Measurements from ENCODE around the gene ZNF584.
"Not testable (repeated sequence)": the region's sequence is repeated elsewhere in the genome, so short reads cannot be mapped to it uniquely, and the experiment has no call there.

The ZNF584 gene

DNA sequence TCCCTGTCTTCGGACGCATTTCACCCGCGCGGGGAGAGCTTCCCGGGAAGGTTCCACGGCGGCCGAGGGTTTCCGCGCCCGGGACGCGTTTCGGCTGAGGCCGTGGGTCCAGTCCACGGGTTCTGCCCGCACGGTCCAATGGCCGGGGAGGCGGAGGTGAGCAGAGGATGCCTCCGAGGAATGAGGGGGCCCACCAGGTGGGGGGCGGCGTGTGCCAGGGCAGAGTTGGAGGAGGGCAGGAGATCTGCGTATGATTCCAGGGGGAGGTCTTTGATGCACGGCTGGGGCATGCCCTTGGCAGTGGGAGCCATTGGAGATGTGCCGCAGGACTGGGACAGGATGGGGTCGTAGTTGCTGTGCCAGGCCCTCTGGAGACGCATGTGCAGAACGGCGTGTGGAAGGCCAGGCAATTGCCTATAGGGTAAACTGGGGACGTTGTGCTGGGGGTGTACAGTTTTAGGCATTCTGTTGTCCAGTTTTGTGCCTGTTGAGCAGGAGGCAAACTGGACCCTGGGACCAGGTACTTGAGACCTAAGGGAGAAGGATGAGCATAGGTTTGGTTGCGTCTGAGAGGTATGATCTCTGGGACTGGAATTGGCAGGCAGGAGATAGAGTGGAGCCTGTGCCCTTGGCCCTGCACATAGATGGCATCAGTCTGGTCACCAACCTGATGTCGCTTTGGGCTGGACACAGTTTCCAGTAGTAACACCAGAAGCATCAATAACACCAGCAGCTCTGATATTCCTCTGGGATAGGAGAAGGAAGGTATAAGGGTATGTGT, 751 bp downstream of the ZNF584 start:
- Mint-ChIP-seq H3K4me1 (ENCODE audit: low read depth) (peaks cover 31% of the 10 kb centered on the region), H3K9me3 (no peaks in the 10 kb centered on the region), H3K27ac (peak overlapping the region; percentile 91), H3K27me3 (no peaks in the 10 kb centered on the region), H3K36me3 (ENCODE audit: low read depth) (peaks cover 9% of the 10 kb centered on the region), H3K4me3 (peak overlapping the region; percentile 87)

DNA sequence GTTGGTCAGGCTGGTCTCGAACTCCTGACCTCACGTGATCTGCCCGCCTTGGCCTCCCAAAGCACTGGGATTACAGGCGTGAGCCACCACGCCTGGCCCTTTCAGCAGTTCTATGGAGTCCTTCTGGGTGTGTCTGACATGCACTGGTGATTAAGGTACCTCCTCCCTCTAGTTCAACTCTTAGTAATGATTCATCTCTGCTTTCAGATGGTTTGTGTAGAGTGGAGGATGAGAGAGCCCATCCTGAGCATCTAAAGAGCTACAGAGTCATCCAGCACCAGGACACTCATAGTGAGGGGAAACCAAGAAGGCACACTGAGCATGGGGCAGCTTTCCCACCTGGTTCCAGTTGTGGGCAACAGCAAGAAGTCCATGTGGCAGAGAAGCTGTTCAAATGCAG, 8.2 kb downstream of the ZNF584 start:
- Mint-ChIP-seq H3K36me3 (ENCODE audit: low read depth) (peaks cover 64% of the 10 kb centered on the region), H3K27ac (no peak overlapping the region), H3K27me3 (no peaks in the 10 kb centered on the region)

DNA sequence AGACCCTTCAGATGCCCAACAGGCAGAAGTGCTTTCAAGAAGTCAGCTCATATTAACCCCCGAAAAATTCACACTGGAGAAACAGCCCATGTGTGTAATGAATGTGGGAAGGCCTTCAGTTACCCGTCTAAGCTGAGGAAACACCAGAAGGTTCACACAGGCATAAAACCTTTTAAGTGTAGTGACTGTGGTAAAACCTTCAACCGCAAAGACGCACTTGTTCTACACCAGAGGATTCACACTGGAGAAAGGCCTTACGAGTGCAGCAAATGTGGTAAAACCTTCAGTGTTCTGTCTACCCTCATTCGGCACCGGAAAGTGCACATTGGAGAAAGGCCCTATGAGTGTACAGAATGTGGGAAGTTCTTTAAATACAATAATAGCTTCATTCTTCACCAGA, 8.6 kb downstream of the ZNF584 start:
- peaks cover 67% of the 10 kb centered on the region for H3K36me3 Mint-ChIP-seq (ENCODE audit: low read depth)
- H3K9me3 Mint-ChIP-seq: no peaks in the 10 kb centered on the region
- H3K4me3 Mint-ChIP-seq: no peak overlapping the region
- no peaks in the 10 kb centered on the region for H3K4me1 Mint-ChIP-seq (ENCODE audit: low read depth)
- H3K27me3 Mint-ChIP-seq: no peaks in the 10 kb centered on the region
- H3K27ac Mint-ChIP-seq: no peak overlapping the region

More for the DNA sequence above, 8.2 kb downstream of the ZNF584 start:
- no peaks in the 10 kb centered on the region for H3K4me1 Mint-ChIP-seq (ENCODE audit: low read depth)
- no peak overlapping the region for H3K4me3 Mint-ChIP-seq
- no peaks in the 10 kb centered on the region for H3K9me3 Mint-ChIP-seq

DNA sequence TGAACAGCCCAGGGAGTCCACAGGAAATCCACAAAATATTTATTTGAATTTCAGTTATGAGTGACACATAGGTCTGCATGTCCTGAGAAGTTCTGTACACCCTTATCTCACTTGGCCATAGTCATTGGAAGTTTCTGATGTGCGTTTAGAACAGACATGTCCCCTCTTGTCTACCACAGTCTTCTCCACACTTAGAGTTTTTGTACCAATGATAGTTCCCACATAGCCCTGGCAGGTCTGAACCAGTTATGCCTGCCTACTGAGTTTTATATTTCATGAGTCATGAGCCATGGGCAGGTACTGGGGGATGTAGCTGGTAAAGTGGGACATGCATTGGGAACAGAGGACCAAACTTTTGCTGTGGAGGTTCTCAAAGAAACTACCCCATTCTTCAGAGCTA, 20.2 kb downstream of the ZNF584 start:
- no peaks in the 10 kb centered on the region for H3K4me1 Mint-ChIP-seq (ENCODE audit: low read depth)
- H3K27me3 Mint-ChIP-seq: no peaks in the 10 kb centered on the region
- H3K9me3 Mint-ChIP-seq: peaks cover 21% of the 10 kb centered on the region

DNA sequence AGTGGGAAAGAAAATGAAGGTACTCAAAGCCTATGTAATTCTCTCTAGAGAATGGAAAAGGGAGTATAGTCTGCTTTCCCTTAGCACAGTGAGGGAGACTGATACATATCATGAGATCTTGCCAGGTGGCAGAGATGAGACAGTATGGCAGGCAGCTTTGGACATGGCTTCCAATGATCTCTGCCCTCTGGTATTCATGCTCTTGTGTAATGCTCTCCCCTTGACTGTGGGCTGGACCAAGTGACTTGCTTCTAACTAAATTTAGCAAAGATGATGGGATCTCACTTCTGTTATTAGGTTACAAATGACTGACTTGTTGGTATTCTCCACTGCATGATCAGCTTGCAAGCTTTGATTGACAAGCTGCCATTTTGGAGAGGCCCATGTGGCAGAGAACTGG, 21.3 kb downstream of the ZNF584 start:
- H3K27me3 Mint-ChIP-seq: no peaks in the 10 kb centered on the region
- peaks cover 26% of the 10 kb centered on the region for H3K9me3 Mint-ChIP-seq
- no peaks in the 10 kb centered on the region for H3K4me1 Mint-ChIP-seq (ENCODE audit: low read depth)
- no peak overlapping the region for H3K4me3 Mint-ChIP-seq
- peaks cover 69% of the 10 kb centered on the region for H3K36me3 Mint-ChIP-seq (ENCODE audit: low read depth)
- H3K27ac Mint-ChIP-seq: no peak overlapping the region

More for the DNA sequence above, 20.2 kb downstream of the ZNF584 start:
- H3K36me3 Mint-ChIP-seq (ENCODE audit: low read depth): peaks cover 60% of the 10 kb centered on the region
- H3K27ac Mint-ChIP-seq: no peak overlapping the region
- H3K4me3 Mint-ChIP-seq: no peak overlapping the region

DNA sequence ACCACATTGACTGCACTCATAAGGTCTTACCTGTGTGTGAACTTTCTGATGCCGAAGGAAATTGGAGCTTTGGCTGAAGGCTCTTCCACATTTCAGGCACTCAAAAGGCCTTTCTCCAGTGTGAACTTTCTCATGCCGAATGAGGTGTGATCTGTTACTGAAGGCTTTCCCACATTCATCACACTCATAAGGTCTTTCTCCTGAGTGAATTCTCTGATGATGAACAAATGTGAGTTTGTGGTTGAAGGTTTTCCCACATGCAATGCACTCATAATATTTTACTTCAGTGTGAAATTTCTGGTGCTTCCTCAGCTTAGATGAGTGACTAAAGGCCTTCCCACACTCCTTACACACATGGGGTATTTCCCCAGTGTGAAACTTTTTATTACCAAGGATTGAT, 25.8 kb downstream of the ZNF584 start:
- Mint-ChIP-seq H3K36me3 (ENCODE audit: low read depth) (peaks cover 88% of the 10 kb centered on the region), H3K9me3 (peaks cover 49% of the 10 kb centered on the region), H3K27me3 (no peaks in the 10 kb centered on the region), H3K4me3 (no peak overlapping the region), H3K27ac (no peak overlapping the region), H3K4me1 (ENCODE audit: low read depth) (peaks cover 12% of the 10 kb centered on the region)

DNA sequence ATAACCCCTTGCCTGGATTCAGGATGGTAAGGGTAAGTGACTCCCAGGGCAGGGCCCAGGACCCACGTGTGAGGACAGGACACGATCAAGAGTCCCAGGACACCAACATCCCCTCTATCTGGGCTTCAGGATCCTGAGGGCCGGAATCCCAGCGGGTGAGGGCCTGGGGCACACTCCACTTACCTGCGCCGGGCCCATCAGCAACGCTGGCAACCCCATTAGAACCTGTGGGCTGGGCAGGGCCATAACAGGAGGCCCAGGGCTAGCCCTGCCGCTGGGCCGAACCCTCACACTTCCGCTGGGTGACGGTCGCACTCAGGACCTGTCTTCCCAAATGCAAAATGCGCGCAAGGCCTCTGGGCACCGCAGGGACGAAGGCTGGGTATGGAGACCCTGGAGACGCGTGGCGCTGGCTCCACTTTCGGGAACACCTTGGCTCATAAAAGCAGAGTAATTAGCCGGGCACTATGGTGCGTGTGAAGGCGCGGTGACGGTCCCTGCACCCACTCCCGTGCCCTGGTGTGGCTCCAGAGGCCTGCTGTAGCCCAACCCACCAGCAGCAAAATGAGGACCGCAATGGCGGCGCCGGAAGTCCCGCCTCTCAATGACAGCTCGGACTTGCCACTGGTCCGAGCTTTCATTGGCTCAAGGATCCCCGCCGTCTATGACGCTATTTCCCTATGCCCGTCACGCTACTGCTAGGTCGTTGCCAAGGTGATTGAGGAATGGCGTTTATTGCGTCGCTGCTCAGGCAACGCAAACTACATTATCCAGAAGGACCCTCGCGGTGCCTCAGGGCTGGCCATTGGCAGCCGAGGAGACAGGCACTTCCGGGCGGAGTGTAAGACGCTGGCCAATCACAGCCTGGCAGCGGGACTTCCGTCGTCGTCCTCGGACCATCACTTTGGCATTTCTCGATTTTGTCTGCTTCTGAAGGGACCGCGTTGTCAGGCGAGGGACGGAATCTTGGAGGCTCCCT, 31.4 kb downstream of the ZNF584 start, which contains the start of gene ZNF132:
Gene ZNF132, minus strand, starts transcription at position 578 of the 979 bp plus-strand sequence. Its CDS starts 332 bp downstream, at position 246.
- H3K4me1 Mint-ChIP-seq (ENCODE audit: low read depth): peaks cover 28% of the 10 kb centered on the region
- peaks cover 54% of the 10 kb centered on the region for H3K36me3 Mint-ChIP-seq (ENCODE audit: low read depth)
- H3K27me3 Mint-ChIP-seq: no peaks in the 10 kb centered on the region
- H3K9me3 Mint-ChIP-seq: peaks cover 45% of the 10 kb centered on the region
- H3K27ac Mint-ChIP-seq: peak within 1 kb of the TSS; percentile 92
- peak within 1 kb of the TSS; percentile 86 for H3K4me3 Mint-ChIP-seq

DNA sequence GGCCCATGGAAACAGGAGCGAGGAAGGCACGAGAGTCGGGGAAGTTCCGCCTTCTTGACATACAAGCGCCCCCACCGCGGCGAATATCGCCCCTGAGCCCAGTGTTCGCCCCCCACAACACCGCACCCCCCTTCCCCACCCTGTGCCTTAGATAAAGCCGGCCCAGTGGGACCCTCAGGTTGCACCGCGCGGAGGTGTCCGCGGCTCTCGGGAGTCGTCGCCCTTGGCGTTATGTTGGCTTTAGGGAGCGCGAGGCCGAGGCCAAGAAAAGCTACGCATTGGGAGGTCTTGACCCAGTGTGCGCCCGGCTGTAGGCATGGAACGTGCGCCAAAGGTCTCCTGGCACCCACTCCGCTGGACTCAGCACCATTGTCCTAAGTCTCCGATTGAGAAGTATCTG, 32.1 kb downstream of the ZNF584 start:
- Mint-ChIP-seq H3K27ac (peak overlapping the region; percentile 92), H3K9me3 (peaks cover 39% of the 10 kb centered on the region), H3K27me3 (no peaks in the 10 kb centered on the region), H3K4me3 (peak overlapping the region; percentile 86), H3K4me1 (ENCODE audit: low read depth) (peaks cover 28% of the 10 kb centered on the region), H3K36me3 (ENCODE audit: low read depth) (peaks cover 47% of the 10 kb centered on the region)

DNA sequence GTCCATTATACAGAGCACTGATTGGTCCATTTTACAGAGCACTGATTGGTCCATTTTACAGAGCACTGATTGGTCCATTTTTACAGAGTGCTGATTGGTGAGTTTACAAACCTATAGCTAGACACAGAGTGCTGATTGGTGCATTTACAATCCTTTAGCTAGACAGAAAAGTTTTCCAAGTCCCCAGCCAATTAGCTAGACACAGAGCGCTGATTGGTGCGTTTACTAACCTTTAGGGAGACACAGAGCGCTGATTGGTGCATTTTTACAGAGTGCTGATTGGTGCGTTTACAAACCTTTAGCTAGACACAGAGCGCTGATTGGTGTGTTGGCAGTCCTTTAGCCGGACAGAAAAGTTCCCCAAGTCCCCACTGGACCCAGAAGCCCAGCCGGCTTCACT, 34.5 kb downstream of the ZNF584 start:
- H3K36me3 Mint-ChIP-seq (ENCODE audit: low read depth): peaks cover 25% of the 10 kb centered on the region
- peaks cover 26% of the 10 kb centered on the region for H3K9me3 Mint-ChIP-seq
- H3K27ac Mint-ChIP-seq, H3K4me3 Mint-ChIP-seq, H3K27me3 Mint-ChIP-seq: not testable (repeated sequence)
- peaks cover 25% of the 10 kb centered on the region for H3K4me1 Mint-ChIP-seq (ENCODE audit: low read depth)

DNA sequence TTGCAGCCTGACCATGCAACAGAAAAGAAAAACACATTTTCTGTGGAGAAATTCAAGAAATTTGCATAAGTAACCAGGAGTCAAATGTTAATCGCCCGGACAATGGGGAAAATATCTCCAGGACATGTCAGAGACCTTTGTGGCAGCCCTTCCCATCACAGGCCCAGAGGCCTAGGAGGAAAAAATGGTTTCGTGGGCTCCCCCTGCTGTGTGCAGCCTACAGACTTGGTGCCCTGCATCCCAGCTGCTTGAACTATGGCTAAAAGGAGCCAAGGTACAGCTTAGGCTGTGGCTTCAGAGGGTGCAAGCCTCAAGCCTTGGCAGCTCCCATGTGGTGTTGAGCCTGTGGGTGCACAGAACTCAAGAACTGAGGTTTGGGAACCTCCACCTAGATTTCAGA, 40.4 kb downstream of the ZNF584 start:
- peaks cover 28% of the 10 kb centered on the region for H3K27me3 Mint-ChIP-seq
- peaks cover 17% of the 10 kb centered on the region for H3K9me3 Mint-ChIP-seq
- peaks cover 30% of the 10 kb centered on the region for H3K4me1 Mint-ChIP-seq (ENCODE audit: low read depth)
- not testable (repeated sequence) for H3K36me3 Mint-ChIP-seq (ENCODE audit: low read depth); H3K4me3 Mint-ChIP-seq; H3K27ac Mint-ChIP-seq

DNA sequence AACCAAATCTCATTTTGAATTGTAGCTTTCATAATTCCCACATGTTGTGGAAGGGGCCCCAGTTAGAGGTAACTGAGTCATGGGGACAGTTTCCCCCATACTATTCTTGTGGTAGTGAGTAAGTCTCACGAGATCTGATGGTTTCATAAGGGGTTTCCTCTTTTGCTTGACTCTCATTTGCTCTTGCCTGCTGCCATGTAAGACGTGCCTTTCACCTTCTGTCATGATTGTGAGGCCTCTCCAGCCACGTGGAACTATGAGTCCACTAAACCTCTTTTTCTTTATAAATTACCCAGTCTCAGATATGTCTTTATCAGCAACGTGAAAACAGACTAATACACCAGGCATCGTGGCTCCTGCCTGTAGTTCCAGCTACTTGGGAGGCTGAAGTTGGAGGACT, 41.5 kb downstream of the ZNF584 start:
- Mint-ChIP-seq H3K27me3 (peaks cover 28% of the 10 kb centered on the region), H3K36me3 (ENCODE audit: low read depth) (peaks cover 15% of the 10 kb centered on the region), H3K9me3 (peaks cover 17% of the 10 kb centered on the region), H3K4me1 (ENCODE audit: low read depth) (peaks cover 30% of the 10 kb centered on the region)
- not testable (repeated sequence) for H3K4me3 Mint-ChIP-seq, H3K27ac Mint-ChIP-seq

DNA sequence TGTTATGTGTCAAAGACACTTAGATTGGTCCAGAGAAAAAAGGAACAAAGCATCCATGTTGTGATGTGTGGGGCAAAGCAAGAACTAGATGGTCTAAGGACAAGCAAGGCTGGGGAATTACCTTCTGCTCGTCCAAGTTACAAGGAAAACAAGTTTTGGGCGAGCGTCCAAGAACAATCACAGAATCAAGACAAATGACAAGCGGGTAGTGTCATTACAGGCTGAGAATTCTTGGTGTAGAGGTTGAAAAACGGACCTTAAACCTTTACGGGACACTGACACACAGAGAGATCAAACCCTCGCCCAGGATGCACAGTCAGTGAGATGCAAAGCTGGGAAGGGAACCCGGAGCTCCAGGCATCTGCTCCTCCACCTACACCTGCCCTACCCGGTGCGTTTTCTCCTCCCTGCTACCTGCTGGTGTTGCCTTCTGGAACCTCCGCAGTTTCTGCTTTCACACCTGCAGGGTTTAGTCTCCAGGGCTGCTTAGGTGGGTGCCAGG, 42.5 kb downstream of the ZNF584 start:
- Mint-ChIP-seq H3K9me3 (peaks cover 17% of the 10 kb centered on the region), H3K4me1 (ENCODE audit: low read depth) (peaks cover 30% of the 10 kb centered on the region), H3K4me3 (peak overlapping the region; percentile 82), H3K27ac (no peak overlapping the region), H3K36me3 (ENCODE audit: low read depth) (peaks cover 15% of the 10 kb centered on the region), H3K27me3 (peaks cover 28% of the 10 kb centered on the region)

DNA sequence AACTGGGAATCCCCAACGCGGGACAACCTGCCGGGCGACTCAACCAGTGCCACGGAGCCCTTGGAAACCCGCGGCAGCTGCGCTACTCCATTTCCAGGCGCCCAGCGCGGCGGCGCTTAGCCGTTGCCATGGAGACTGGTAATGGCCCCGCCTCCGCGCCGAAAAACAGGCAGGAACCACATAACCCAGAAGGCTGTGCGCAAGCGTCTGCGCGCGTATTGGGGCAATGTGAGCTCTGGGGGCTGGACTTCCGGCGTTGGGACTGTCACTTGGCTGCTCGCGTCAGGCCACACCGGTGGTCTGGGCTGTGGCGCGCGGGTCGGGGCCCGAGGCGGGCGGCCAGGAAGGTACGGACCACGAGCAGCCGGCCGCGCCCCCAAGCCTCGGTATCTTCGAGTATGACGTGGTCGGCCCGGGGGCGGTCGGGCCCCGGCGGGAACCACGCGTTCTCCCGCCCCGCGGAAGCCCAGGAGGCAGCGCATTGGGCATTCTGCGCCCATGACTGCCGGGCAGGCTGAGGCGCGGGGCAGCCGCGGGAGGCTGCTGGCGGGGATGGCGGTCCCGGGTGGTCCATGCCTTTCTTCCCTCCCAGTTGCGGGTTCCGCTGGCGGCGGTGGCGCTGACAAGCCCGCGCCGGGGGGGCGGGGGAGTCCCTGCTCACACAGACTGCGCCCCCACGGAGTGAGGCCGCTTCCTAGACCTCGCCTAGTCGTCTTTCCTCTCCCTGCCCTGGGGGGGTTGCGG, 43.1 kb downstream of the ZNF584 start, which contains the start of gene ZNF324B:
Gene ZNF324B, plus strand, starts transcription at position 265 of the 744 bp plus-strand sequence. CDS start 2,080 bp downstream, outside the sequence.
- Mint-ChIP-seq H3K4me1 (ENCODE audit: low read depth) (peaks cover 30% of the 10 kb centered on the region), H3K27ac (peak within 1 kb of the TSS; percentile 18), H3K4me3 (peak within 1 kb of the TSS; percentile 82), H3K9me3 (peaks cover 17% of the 10 kb centered on the region), H3K27me3 (peaks cover 28% of the 10 kb centered on the region), H3K36me3 (ENCODE audit: low read depth) (peaks cover 20% of the 10 kb centered on the region)

DNA sequence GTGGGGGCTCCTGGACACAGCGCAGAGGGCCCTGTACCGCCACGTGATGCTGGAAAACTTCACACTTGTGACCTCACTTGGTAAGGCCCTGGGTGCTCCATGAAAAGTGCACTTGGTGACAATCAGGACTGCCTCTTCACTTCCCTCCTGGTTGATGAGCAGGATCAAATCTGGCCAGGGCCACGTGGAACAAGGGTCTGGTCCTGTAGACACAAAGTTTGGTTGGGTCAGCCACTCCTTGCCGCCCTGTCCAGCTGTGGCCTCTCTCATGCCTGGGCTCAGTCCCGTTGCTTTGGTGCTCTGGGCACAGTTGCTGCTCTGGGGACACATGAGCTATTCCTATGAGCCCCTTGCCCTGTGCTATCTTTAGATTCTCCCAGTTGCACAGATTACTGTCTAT, 45.3 kb downstream of the ZNF584 start:
- Mint-ChIP-seq H3K27me3 (peaks cover 15% of the 10 kb centered on the region), H3K4me3 (no peak overlapping the region), H3K27ac (no peak overlapping the region), H3K9me3 (peaks cover 10% of the 10 kb centered on the region), H3K36me3 (ENCODE audit: low read depth) (peaks cover 25% of the 10 kb centered on the region), H3K4me1 (ENCODE audit: low read depth) (peaks cover 30% of the 10 kb centered on the region)

All from stimulated activated naive CD8-positive, alpha-beta T cell treated with anti-CD3 and anti-CD28 coated beads, Interleukin-15, Interleukin-2, amounts not matched to agents 100 ng/mL and 50 ng/mL, for 24 hours (primary cell).